ENCODE data around the gene PIGC.
A peak's percentile ranks its signal among the peaks of the same experiment; 100 is the strongest.

GRCh38 chr1:172449585-172450523, 6.0 kb upstream of the PIGC start:
- TF ChIP-seq EP300 (IDR thresholded peaks at IDR 0.05) (no peak), CTCF (IDR thresholded peaks at IDR 0.05) (peak in 5 of 7 experiments; percentile 74 to 92 (median 87)), POLR2A (IDR thresholded peaks at IDR 0.05) (no peak), POLR2AphosphoS5 (IDR thresholded peaks at IDR 0.05) (peak in 1 of 3 donors; percentile 11)

All from stomach (tissue), 4 donors.